CD4-positive, alpha-beta T cell (primary cell): ENCODE results near the gene TOE1. TPM values are rescaled to one million over a fixed set of nuclear protein-coding genes. Genes with fewer than 3 reads are reported as not detected.

Experiments used
- ATAC-seq: fragments of 200-7000 bp; cut with Tn5 transposase; one replicate; pipeline ENCODE4 v1.10.0; 2022; ENCODE audit warnings: mild to moderate bottlenecking; ENCODE audit not compliant: poor library complexity
- CTCF ChIA-PET: fragments of 350-600 bp; sonication (Branson Sonifier 250); formaldehyde crosslinking; loops from one replicate; lab custom pipeline; 2021; ENCODE audit warnings: antibody characterized with exemption, inconsistent platforms; lab: Charles Lee
- POLR2A ChIA-PET: fragments of 350-600 bp; sonication (Branson Sonifier 250); formaldehyde crosslinking; loops from one replicate; lab custom pipeline; 2021; ENCODE audit warnings: antibody characterized with exemption, inconsistent platforms; lab: Charles Lee
- DNase-seq, 14 experiments: peaks; one replicate each; pipeline ENCODE4 v3.0.0-alpha.2; 2013 to 2020; ENCODE audit warnings: mixed read lengths in 2 of 14
- H3K27ac ChIP-seq, 2 donors: one replicate each; pipeline versions ENCODE4 v1.5.1 to v1.7.0; 2013; ENCODE audit warnings: low read length in 2 of 2, low read depth in 1 of 2, mild to moderate bottlenecking in 1 of 2
- H3K27me3 ChIP-seq, 2 experiments: 1 replicate in 1 of 2; 2 replicates in 1 of 2; pipeline versions ENCODE4 v1.6.1 to v1.7.0; 2013; ENCODE audit warnings: low read length in 2 of 2, control low read depth in 1 of 2, mild to moderate bottlenecking in 1 of 2, moderate library complexity in 1 of 2; ENCODE audit not compliant: insufficient read depth in 2 of 2, control insufficient read depth in 1 of 2
- H3K36me3 ChIP-seq: one replicate; pipeline ENCODE4 v1.6.1; 2013; ENCODE audit warnings: low read length, control low read depth; ENCODE audit not compliant: insufficient read depth
- H3K4me1 ChIP-seq: one replicate; pipeline ENCODE4 v1.6.1; 2013; ENCODE audit warnings: low read length, control low read depth; ENCODE audit not compliant: insufficient read depth
- H3K4me3 ChIP-seq: one replicate; pipeline ENCODE4 v1.5.1; 2013; ENCODE audit warnings: mild to moderate bottlenecking, low read length, moderate library complexity
- H3K9me3 ChIP-seq, 2 experiments: 1 replicate in 1 of 2; 2 replicates in 1 of 2; pipeline versions ENCODE4 v1.6.1 to v1.7.0; 2013; ENCODE audit warnings: low read length in 2 of 2, mild to moderate bottlenecking in 2 of 2, control low read depth in 1 of 2, moderate library complexity in 1 of 2; ENCODE audit not compliant: control insufficient read depth in 1 of 2, insufficient read depth in 1 of 2
- H3K27ac Mint-ChIP-seq: one replicate; pipeline ENCODE4 v1.8.0; 2020; ENCODE audit warnings: mixed read lengths
- H3K27me3 Mint-ChIP-seq: one replicate; pipeline ENCODE4 v1.8.0; 2021; ENCODE audit warnings: mixed read lengths
- H3K36me3 Mint-ChIP-seq: one replicate; pipeline ENCODE4 v1.8.0; 2021; ENCODE audit warnings: low read depth, mixed read lengths
- H3K4me1 Mint-ChIP-seq: one replicate; pipeline ENCODE4 v1.8.0; 2021; ENCODE audit warnings: low read depth, mixed read lengths
- H3K4me3 Mint-ChIP-seq: one replicate; pipeline ENCODE4 v1.8.0; 2020; ENCODE audit warnings: mild to moderate bottlenecking, mixed read lengths
- H3K9me3 Mint-ChIP-seq: one replicate; pipeline ENCODE4 v1.8.0; 2020; ENCODE audit warnings: mixed read lengths
- CTCF ChIP-seq: fragments of 200-600 bp; IDR thresholded peaks from one replicate; pipeline ENCODE4 v1.8.0; 2022; ENCODE audit warnings: antibody characterized with exemption, mild to moderate bottlenecking
- intact Hi-C, 2 experiments: fragments of 100-400 bp; cut with DNase I in 1 of 2; cut with micrococcal nuclease in 1 of 2; formaldehyde crosslinking; loops; one replicate each; pipeline versions ENCODE4 v1.15.1 to v1.9.0; 2023 to 2025; cut with DNase I, micrococcal nuclease
- total RNA-seq, 174 experiments: library from RNA in 2 of 174; stranded (reverse) in 2 of 174; gene quantifications; one replicate each; pipeline ENCODE4 v1.2.3 and lab custom pipeline; 2021 to 2026

TOE1 gene
- total RNA-seq, 2 experiments from 2014 or later: 44.5 to 46.2 TPM

GRCh38 chr1:45386219-45386618 is 46.2 kb downstream of the TOE1 start:
- Mint-ChIP-seq H3K27ac (no peak overlapping the region), H3K4me3 (no peak overlapping the region), H3K4me1 (no peaks in the 10 kb centered on the region), H3K36me3 (no peaks in the 10 kb centered on the region), H3K27me3 (no peaks in the 10 kb centered on the region), H3K9me3 (no peaks in the 10 kb centered on the region)
- no peak for TF ChIP-seq CTCF
- Histone ChIP-seq H3K9me3 (no peaks in the 10 kb centered on the region), H3K27ac (no peak overlapping the region), H3K4me3 (no peak overlapping the region), H3K27me3 (no peaks in the 10 kb centered on the region), H3K4me1 (no peaks in the 10 kb centered on the region), H3K36me3 (no peaks in the 10 kb centered on the region)
- DNase-seq (no peak), ATAC-seq (no peak)
- intact Hi-C loops: no loop called here
- ChIA-PET POLR2A (no interaction called here), CTCF (no interaction called here)

Other genes with a start within 250 kb of the TOE1 start
- 1 to 10 TPM in 1 of 2 experiments, under 1 TPM in 1; 0.91 to 1.1 TPM for gene ZSWIM5, start 133.6 kb upstream of the TOE1 start, total RNA-seq
- not detected for gene HPDL, start 13.3 kb upstream of the TOE1 start, total RNA-seq
- gene MUTYH, start 270 bp downstream of the TOE1 start, total RNA-seq: 10 to 100 TPM; 57.9 to 67.4 TPM
- 1 to 10 TPM; 2.8 to 3.4 TPM for gene TESK2, start 151.0 kb downstream of the TOE1 start, total RNA-seq
- under 1 TPM; 0.42 to 0.58 TPM for gene CCDC163, start 159.9 kb downstream of the TOE1 start, total RNA-seq
- gene MMACHC, start 160.1 kb downstream of the TOE1 start, total RNA-seq: under 1 TPM; 0.27 to 0.81 TPM
- gene PRDX1, start 181.7 kb downstream of the TOE1 start, total RNA-seq: 10 to 100 TPM; 18.1 to 24.1 TPM
- 10 to 100 TPM; 25.3 to 31.0 TPM for gene AKR1A1, start 210.7 kb downstream of the TOE1 start, total RNA-seq
- 100 to 1,000 TPM; 110 to 112 TPM for gene NASP, start 243.9 kb downstream of the TOE1 start, total RNA-seq